ENCODE results near the gene FCRL4. TPM values are rescaled to one million over a fixed set of nuclear protein-coding genes. Genes with fewer than 3 reads are reported as not detected.

Gene FCRL4
- total RNA-seq, 2 experiments from 2014 or later, result not detected

GRCh38 chr1:157539568-157539967 is 58.3 kb downstream of the FCRL4 start:
- Mint-ChIP-seq H3K27me3 (peaks cover 21% of the 10 kb centered on the region), H3K36me3 (ENCODE audit: low read depth) (no peaks in the 10 kb centered on the region), H3K27ac (no peak overlapping the region), H3K4me3 (no peak overlapping the region), H3K9me3 (no peaks in the 10 kb centered on the region), H3K4me1 (ENCODE audit: low read depth) (no peaks in the 10 kb centered on the region)
- Histone ChIP-seq H3K27ac (ENCODE audit: low read depth in 1 of 2, low read length in 2 of 2) (no peak overlapping the region), H3K27me3 (ENCODE audit: control insufficient read depth in 1 of 2, insufficient read depth in 2 of 2, low read length in 2 of 2) (peaks cover 0 to 4% of the 10 kb centered on the region in 2 experiments), H3K4me3 (ENCODE audit: low read length) (no peak overlapping the region), H3K4me1 (ENCODE audit: insufficient read depth, low read length) (no peaks in the 10 kb centered on the region), H3K9me3 (ENCODE audit: control insufficient read depth in 1 of 2, insufficient read depth in 1 of 2, low read length in 2 of 2) (no peaks in the 10 kb centered on the region), H3K36me3 (ENCODE audit: insufficient read depth, low read length) (no peaks in the 10 kb centered on the region)
- ATAC-seq (ENCODE audit: poor library complexity) (no peak), DNase-seq (no peak)
- ChIA-PET POLR2A (no interaction called here), CTCF (no interaction called here)
- intact Hi-C loops (cut with DNase I, micrococcal nuclease), result no loop called here
- TF ChIP-seq, protein P1, sequence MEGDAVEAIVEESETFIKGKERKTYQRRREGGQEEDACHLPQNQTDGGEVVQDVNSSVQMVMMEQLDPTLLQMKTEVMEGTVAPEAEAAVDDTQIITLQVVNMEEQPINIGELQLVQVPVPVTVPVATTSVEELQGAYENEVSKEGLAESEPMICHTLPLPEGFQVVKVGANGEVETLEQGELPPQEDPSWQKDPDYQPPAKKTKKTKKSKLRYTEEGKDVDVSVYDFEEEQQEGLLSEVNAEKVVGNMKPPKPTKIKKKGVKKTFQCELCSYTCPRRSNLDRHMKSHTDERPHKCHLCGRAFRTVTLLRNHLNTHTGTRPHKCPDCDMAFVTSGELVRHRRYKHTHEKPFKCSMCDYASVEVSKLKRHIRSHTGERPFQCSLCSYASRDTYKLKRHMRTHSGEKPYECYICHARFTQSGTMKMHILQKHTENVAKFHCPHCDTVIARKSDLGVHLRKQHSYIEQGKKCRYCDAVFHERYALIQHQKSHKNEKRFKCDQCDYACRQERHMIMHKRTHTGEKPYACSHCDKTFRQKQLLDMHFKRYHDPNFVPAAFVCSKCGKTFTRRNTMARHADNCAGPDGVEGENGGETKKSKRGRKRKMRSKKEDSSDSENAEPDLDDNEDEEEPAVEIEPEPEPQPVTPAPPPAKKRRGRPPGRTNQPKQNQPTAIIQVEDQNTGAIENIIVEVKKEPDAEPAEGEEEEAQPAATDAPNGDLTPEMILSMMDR (IDR thresholded peaks at IDR 0.05), result no peak

DNA sequence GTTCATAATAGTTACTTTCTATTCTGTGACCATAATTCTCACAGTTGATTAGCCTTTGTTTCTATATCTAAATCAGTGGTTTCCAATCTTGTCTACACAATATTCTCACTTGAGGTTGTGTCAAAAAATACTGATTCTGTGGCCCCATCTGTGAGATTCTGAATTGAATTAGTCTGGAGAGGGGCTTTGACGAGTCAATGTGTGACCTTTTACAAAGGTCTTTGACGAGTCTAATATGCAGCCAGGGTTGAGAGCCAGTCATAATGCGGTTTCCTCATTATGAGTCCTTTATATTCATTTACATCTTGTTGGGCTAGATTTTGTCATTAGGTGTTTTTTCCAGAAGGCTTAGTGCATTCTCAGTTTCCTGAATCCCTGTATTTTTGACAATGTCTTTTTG is 65.3 kb downstream of the FCRL4 start:
- Mint-ChIP-seq H3K27me3 (peaks cover 39% of the 10 kb centered on the region), H3K9me3 (no peaks in the 10 kb centered on the region), H3K4me1 (ENCODE audit: low read depth) (no peaks in the 10 kb centered on the region), H3K36me3 (ENCODE audit: low read depth) (no peaks in the 10 kb centered on the region), H3K27ac (no peak overlapping the region), H3K4me3 (no peak overlapping the region)
- ChIA-PET CTCF (no interaction called here), POLR2A (no interaction called here)
- intact Hi-C loops (cut with DNase I, micrococcal nuclease), result no loop called here
- ATAC-seq (ENCODE audit: poor library complexity), result no peak
- TF ChIP-seq, protein P1 (IDR thresholded peaks at IDR 0.05), result no peak
- no peaks in the 10 kb centered on the region for H3K36me3 ChIP-seq (ENCODE audit: insufficient read depth, low read length)
- no peak overlapping the region for H3K4me3 ChIP-seq (ENCODE audit: low read length)
- no peak for DNase-seq
- no peaks in the 10 kb centered on the region for H3K4me1 ChIP-seq (ENCODE audit: insufficient read depth, low read length)
- H3K9me3 ChIP-seq (ENCODE audit: control insufficient read depth in 1 of 2, insufficient read depth in 1 of 2, low read length in 2 of 2), result no peaks in the 10 kb centered on the region
- H3K27ac ChIP-seq (ENCODE audit: low read depth in 1 of 2, low read length in 2 of 2), result no peak overlapping the region
- peaks cover 0 to 3% of the 10 kb centered on the region in 2 experiments for H3K27me3 ChIP-seq (ENCODE audit: control insufficient read depth in 1 of 2, insufficient read depth in 2 of 2, low read length in 2 of 2)

- no peak overlapping the region for H3K27ac Mint-ChIP-seq
- Histone ChIP-seq H3K36me3 (ENCODE audit: insufficient read depth, low read length) (no peaks in the 10 kb centered on the region), H3K9me3 (ENCODE audit: control insufficient read depth in 1 of 2, insufficient read depth in 1 of 2, low read length in 2 of 2) (no peaks in the 10 kb centered on the region), H3K27ac (ENCODE audit: low read depth in 1 of 2, low read length in 2 of 2) (no peak overlapping the region), H3K4me3 (ENCODE audit: low read length) (no peak overlapping the region), H3K27me3 (ENCODE audit: control insufficient read depth in 1 of 2, insufficient read depth in 2 of 2, low read length in 2 of 2) (no peaks in the 10 kb centered on the region), H3K4me1 (ENCODE audit: insufficient read depth, low read length) (peaks cover 3% of the 10 kb centered on the region)
- POLR2A ChIA-PET, result no interaction called here
- no peaks in the 10 kb centered on the region for H3K36me3 Mint-ChIP-seq (ENCODE audit: low read depth)
- TF ChIP-seq, protein P1 (IDR thresholded peaks at IDR 0.05), result no peak
- DNase-seq (no peak), ATAC-seq (ENCODE audit: poor library complexity) (no peak)
- CTCF ChIA-PET, result no interaction called here
- peaks cover 5% of the 10 kb centered on the region for H3K27me3 Mint-ChIP-seq
- peaks cover 11% of the 10 kb centered on the region for H3K4me1 Mint-ChIP-seq (ENCODE audit: low read depth)
- H3K9me3 Mint-ChIP-seq, result no peaks in the 10 kb centered on the region
- H3K4me3 Mint-ChIP-seq, result no peak overlapping the region
- intact Hi-C loops (cut with DNase I, micrococcal nuclease), result no loop called here
These were observed 74.0 kb downstream of the FCRL4 start for GRCh38 chr1:157523774-157524493.

Other genes with a start within 250 kb of the FCRL4 start
- gene FCRL5, start 45.6 kb downstream of the FCRL4 start, total RNA-seq, result not detected
- gene FCRL3, start 102.7 kb upstream of the FCRL4 start, total RNA-seq, result 1 to 10 TPM in 1 of 2 experiments, under 1 TPM in 1; 0.99 to 1.1 TPM
- gene FCRL2, start 179.0 kb upstream of the FCRL4 start, total RNA-seq, result under 1 TPM; 0.11 to 0.20 TPM
- gene FCRL1, start 222.0 kb upstream of the FCRL4 start, total RNA-seq, result under 1 TPM; 0.60 to 0.98 TPM
- not detected for gene CD5L, start 243.7 kb upstream of the FCRL4 start, total RNA-seq